SK-N-SH treated with all-trans-retinoic acid at 6 μM for 48 hours (cell line): Measurements from ENCODE around the gene CSK.

Experiments used
- ATAC-seq: fragments of 200-7000 bp; cut with Tn5 transposase; 3 replicates; pipeline ENCODE4 v1.9.1; 2020; ENCODE audit warnings: mild to moderate bottlenecking, moderate library complexity
- ARNTL ChIP-seq: fragments of 450-650 bp; formaldehyde crosslinking; IDR thresholded peaks from 2 replicates; pipeline ENCODE4 v1.5.0; 2020; ENCODE audit warnings: low read depth, mild to moderate bottlenecking, moderate library complexity, borderline replicate concordance
- BACH2 ChIP-seq: fragments of 250-450 bp; sonication (Bioruptor Pico); IDR thresholded peaks from 2 replicates; pipeline ENCODE4 v1.9.0; 2021; ENCODE audit warnings: mild to moderate bottlenecking, borderline replicate concordance
- CREB5 ChIP-seq: fragments of 250-450 bp; sonication (Bioruptor Pico); IDR thresholded peaks from 2 replicates; pipeline ENCODE4 v1.5.1; 2020; ENCODE audit warnings: low read depth, mild to moderate bottlenecking, moderate library complexity
- CSDC2 ChIP-seq: fragments of 250-450 bp; sonication (Bioruptor Pico); IDR thresholded peaks from 2 replicates; pipeline ENCODE4 v1.5.0; 2020; ENCODE audit warnings: mild to moderate bottlenecking, moderate library complexity
- CSRNP3 ChIP-seq: fragments of 250-450 bp; sonication (Bioruptor Pico); IDR thresholded peaks from 2 replicates; pipeline ENCODE4 v1.5.1; 2021; ENCODE audit warnings: mild to moderate bottlenecking, moderate library complexity
- ESRRG ChIP-seq: fragments of 250-450 bp; sonication (Bioruptor Pico); IDR thresholded peaks from 2 replicates; pipeline ENCODE4 v1.6.1; 2021; ENCODE audit warnings: mild to moderate bottlenecking
- GLIS3 ChIP-seq: fragments of 250-450 bp; sonication (Bioruptor Pico); IDR thresholded peaks from 2 replicates; pipeline ENCODE4 v1.5.0; 2020; ENCODE audit warnings: mild to moderate bottlenecking, moderate library complexity
- ISL1 ChIP-seq: fragments of 250-450 bp; sonication (Bioruptor Pico); IDR thresholded peaks from 2 replicates; pipeline ENCODE4 v2.1.2; 2022; ENCODE audit warnings: mild to moderate bottlenecking, moderate library complexity
- POU6F1 ChIP-seq: fragments of 250-450 bp; sonication (Bioruptor Pico); IDR thresholded peaks from 2 replicates; pipeline ENCODE4 v1.8.0; 2021; ENCODE audit warnings: low read depth, mild to moderate bottlenecking, moderate library complexity, borderline replicate concordance
- PPARA ChIP-seq: fragments of 250-450 bp; sonication (Bioruptor Pico); IDR thresholded peaks from 2 replicates; pipeline ENCODE4 v1.5.0; 2020; ENCODE audit warnings: mild to moderate bottlenecking, borderline replicate concordance
- RARB ChIP-seq: fragments of 250-450 bp; sonication (Bioruptor Pico); IDR thresholded peaks from 2 replicates; pipeline ENCODE4 v1.8.0; 2021; ENCODE audit warnings: mild to moderate bottlenecking, moderate library complexity
- SNAI2 ChIP-seq: fragments of 250-450 bp; sonication (Bioruptor Pico); IDR thresholded peaks from 2 replicates; pipeline ENCODE4 v1.5.0; 2020; ENCODE audit warnings: mild to moderate bottlenecking, moderate library complexity
- TCF4 ChIP-seq: fragments of 250-450 bp; sonication (Bioruptor Pico); IDR thresholded peaks from 2 replicates; pipeline ENCODE4 v1.8.0; 2021; ENCODE audit warnings: mild to moderate bottlenecking, moderate library complexity, borderline replicate concordance
- TOX ChIP-seq: fragments of 250-450 bp; sonication (Bioruptor Pico); IDR thresholded peaks from 2 replicates; pipeline ENCODE4 v1.8.0; 2021; ENCODE audit warnings: mild to moderate bottlenecking, moderate library complexity, borderline replicate concordance
- ZC3H10 ChIP-seq: fragments of 250-450 bp; sonication (Bioruptor Pico); IDR thresholded peaks from 2 replicates; pipeline ENCODE4 v1.5.1; 2021; ENCODE audit warnings: mild to moderate bottlenecking, moderate library complexity
- ZFP3 ChIP-seq: fragments of 250-450 bp; sonication (Bioruptor Pico); IDR thresholded peaks from 2 replicates; pipeline ENCODE4 v1.5.0; 2020; ENCODE audit warnings: mild to moderate bottlenecking, moderate library complexity
- ZFP30 ChIP-seq: fragments of 450-650 bp; formaldehyde crosslinking; IDR thresholded peaks from 2 replicates; pipeline ENCODE4 v1.5.0; 2022; ENCODE audit warnings: mild to moderate bottlenecking, moderate library complexity
- ZNF565 ChIP-seq: fragments of 450-650 bp; formaldehyde crosslinking; conservative IDR thresholded peaks from 2 replicates; pipeline ENCODE4 v1.5.0; 2020; ENCODE audit warnings: low read depth, mild to moderate bottlenecking, moderate library complexity
- ZNF70 ChIP-seq: fragments of 450-650 bp; formaldehyde crosslinking; IDR thresholded peaks from 2 replicates; pipeline ENCODE4 v1.5.0; 2020; ENCODE audit warnings: mild to moderate bottlenecking, moderate library complexity
- TF ChIP-seq, protein P1 (sequence below): fragments of 250-450 bp; sonication (Bioruptor Pico); IDR thresholded peaks from 2 replicates; pipeline ENCODE4 v1.5.0; 2020; ENCODE audit warnings: mild to moderate bottlenecking, moderate library complexity
- TF ChIP-seq, protein P2 (sequence below): fragments of 250-450 bp; sonication (Bioruptor Pico); IDR thresholded peaks from 2 replicates; pipeline ENCODE4 v1.8.0; 2020; ENCODE audit warnings: mild to moderate bottlenecking, moderate library complexity, borderline replicate concordance

The CSK gene

DNA sequence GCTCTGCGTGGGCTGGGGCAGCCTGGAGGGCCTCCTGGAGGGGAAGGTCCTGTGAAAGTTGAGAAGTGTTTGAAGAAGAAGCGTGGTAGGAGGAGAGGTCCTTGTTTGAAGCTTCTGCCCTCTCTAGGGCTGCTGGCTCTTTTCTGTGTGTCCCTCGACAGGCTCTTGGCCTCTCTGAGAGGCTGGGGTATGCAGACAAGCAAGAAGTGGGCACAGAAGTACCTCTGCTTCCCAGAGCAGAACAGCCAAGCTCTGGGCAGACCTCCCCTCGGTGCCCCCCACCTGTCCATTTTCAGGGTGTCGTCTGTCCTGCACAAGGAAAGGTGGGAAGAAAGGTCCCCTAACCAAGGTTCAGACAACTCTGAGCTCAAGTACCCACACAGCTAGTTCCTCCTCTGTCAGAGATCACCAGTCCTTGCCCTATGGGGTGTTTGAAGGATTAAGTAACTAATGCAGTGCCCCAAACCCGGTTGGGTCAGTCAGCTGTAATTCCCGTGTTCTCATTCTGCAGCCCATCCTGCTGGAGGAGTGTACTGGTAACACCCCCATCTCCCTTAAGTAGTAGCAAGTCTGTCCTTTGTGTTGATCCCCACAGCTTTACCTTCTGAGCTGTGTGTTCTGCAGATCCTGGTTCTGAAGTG is 6.3 kb downstream of the CSK start:
- TF ChIP-seq SNAI2 (CRISPR knock-in tag) = no peak
- TF ChIP-seq ZNF70 = no peak
- no peak for TF ChIP-seq CSRNP3 (CRISPR knock-in tag)
- TF ChIP-seq RARB (CRISPR knock-in tag) = no peak
- TF ChIP-seq ZC3H10 = no peak
- TF ChIP-seq, protein P1, sequence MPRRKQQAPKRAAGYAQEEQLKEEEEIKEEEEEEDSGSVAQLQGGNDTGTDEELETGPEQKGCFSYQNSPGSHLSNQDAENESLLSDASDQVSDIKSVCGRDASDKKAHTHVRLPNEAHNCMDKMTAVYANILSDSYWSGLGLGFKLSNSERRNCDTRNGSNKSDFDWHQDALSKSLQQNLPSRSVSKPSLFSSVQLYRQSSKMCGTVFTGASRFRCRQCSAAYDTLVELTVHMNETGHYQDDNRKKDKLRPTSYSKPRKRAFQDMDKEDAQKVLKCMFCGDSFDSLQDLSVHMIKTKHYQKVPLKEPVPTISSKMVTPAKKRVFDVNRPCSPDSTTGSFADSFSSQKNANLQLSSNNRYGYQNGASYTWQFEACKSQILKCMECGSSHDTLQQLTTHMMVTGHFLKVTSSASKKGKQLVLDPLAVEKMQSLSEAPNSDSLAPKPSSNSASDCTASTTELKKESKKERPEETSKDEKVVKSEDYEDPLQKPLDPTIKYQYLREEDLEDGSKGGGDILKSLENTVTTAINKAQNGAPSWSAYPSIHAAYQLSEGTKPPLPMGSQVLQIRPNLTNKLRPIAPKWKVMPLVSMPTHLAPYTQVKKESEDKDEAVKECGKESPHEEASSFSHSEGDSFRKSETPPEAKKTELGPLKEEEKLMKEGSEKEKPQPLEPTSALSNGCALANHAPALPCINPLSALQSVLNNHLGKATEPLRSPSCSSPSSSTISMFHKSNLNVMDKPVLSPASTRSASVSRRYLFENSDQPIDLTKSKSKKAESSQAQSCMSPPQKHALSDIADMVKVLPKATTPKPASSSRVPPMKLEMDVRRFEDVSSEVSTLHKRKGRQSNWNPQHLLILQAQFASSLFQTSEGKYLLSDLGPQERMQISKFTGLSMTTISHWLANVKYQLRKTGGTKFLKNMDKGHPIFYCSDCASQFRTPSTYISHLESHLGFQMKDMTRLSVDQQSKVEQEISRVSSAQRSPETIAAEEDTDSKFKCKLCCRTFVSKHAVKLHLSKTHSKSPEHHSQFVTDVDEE = no peak
- no peak for TF ChIP-seq CSDC2
- TF ChIP-seq, protein P2, sequence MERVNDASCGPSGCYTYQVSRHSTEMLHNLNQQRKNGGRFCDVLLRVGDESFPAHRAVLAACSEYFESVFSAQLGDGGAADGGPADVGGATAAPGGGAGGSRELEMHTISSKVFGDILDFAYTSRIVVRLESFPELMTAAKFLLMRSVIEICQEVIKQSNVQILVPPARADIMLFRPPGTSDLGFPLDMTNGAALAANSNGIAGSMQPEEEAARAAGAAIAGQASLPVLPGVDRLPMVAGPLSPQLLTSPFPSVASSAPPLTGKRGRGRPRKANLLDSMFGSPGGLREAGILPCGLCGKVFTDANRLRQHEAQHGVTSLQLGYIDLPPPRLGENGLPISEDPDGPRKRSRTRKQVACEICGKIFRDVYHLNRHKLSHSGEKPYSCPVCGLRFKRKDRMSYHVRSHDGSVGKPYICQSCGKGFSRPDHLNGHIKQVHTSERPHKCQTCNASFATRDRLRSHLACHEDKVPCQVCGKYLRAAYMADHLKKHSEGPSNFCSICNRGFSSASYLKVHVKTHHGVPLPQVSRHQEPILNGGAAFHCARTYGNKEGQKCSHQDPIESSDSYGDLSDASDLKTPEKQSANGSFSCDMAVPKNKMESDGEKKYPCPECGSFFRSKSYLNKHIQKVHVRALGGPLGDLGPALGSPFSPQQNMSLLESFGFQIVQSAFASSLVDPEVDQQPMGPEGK (CRISPR knock-in tag) = no peak
- no peak for TF ChIP-seq ISL1 (CRISPR knock-in tag)
- no peak for TF ChIP-seq PPARA (CRISPR knock-in tag)
- no peak for TF ChIP-seq ARNTL (CRISPR knock-in tag)
- no peak for TF ChIP-seq POU6F1 (CRISPR knock-in tag)
- TF ChIP-seq TCF4 (CRISPR knock-in tag) = no peak
- no peak for TF ChIP-seq TOX (CRISPR knock-in tag)
- TF ChIP-seq CREB5 (CRISPR knock-in tag) = no peak
- no peak for TF ChIP-seq ZFP3 (CRISPR knock-in tag)
- TF ChIP-seq BACH2 = no peak
- TF ChIP-seq ZNF565 = no peak
- no peak for TF ChIP-seq GLIS3 (CRISPR knock-in tag)
- no peak for TF ChIP-seq ZFP30 (CRISPR knock-in tag)
- no peak for ATAC-seq

DNA sequence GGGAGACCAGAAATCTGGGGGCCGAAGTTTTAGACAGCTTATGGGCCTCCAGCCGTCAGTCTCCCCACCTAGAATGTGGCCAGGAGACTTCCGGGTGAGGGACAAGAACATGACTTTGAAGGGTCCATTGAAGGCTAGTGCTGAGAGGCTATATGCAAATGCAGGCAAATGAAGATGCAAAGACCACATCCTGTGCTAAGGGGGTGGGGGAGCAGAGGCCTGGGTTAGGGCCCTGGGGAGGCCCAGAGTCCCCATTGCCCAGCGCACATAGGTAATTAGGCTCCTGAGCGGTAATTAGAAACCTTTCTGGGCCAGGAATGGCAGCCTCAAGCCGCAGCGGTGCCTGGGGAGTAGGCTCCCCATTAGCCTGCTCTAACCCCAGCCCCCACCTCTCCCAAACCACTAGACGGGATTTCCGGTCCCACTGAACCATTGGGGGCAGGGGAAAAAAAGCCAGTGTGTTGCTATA is 6.8 kb downstream of the CSK start:
- TF ChIP-seq ESRRG (CRISPR knock-in tag) = no peak
- no peak for TF ChIP-seq ISL1 (CRISPR knock-in tag)
- no peak for TF ChIP-seq ARNTL (CRISPR knock-in tag)
- TF ChIP-seq SNAI2 (CRISPR knock-in tag) = no peak
- TF ChIP-seq TCF4 (CRISPR knock-in tag) = no peak
- no peak for TF ChIP-seq BACH2
- TF ChIP-seq CSRNP3 (CRISPR knock-in tag) = no peak
- TF ChIP-seq, all 23 proteins: peak for 0
- ATAC-seq = no peak
